Thoracic aorta (tissue), 2 donors: ENCODE data around the gene ZNF318. TPM values are rescaled to one million over a fixed set of nuclear protein-coding genes. Genes with fewer than 3 reads are reported as not detected.
"Not testable (repeated sequence)": the region's sequence is repeated elsewhere in the genome, so short reads cannot be mapped to it uniquely, and the experiment has no call there.

ENCODE experiments used
- ATAC-seq: fragments of 150-250 bp; one replicate; pipeline ENCODE4 v1.8.0; 2017; ENCODE audit warnings: low read depth; ENCODE audit not compliant: insufficient number of reproducible peaks, low FRiP score
- DNase-seq: peaks from one replicate; pipeline ENCODE4 v3.0.0-alpha.2; 2020; ENCODE audit warnings: low spot score
- H3K27ac ChIP-seq, 2 donors: fragments of 200-600 bp; sonication (generic); 1 replicate in 1 of 2; 2 replicates in 1 of 2; pipeline ENCODE4 v1.5.1; 2016; ENCODE audit warnings: mild to moderate bottlenecking in 2 of 2, moderate library complexity in 2 of 2
- H3K27me3 ChIP-seq: fragments of 200-600 bp; sonication (generic); replicated peaks from 2 replicates; pipeline ENCODE4 v1.6.0; 2016; ENCODE audit warnings: mild to moderate bottlenecking; ENCODE audit not compliant: insufficient read depth
- H3K36me3 ChIP-seq: fragments of 200-600 bp; sonication (generic); one replicate; pipeline ENCODE4 v1.5.1; 2016
- H3K4me1 ChIP-seq, 2 donors: fragments of 200-600 bp; sonication (generic); 1 replicate in 1 of 2; 2 replicates in 1 of 2; pipeline versions ENCODE4 v1.5.1 to v1.6.0; 2016; ENCODE audit warnings: low read depth in 2 of 2, mild to moderate bottlenecking in 1 of 2; ENCODE audit not compliant: control insufficient read depth in 1 of 2
- H3K4me3 ChIP-seq: fragments of 200-600 bp; sonication (generic); 2 replicates; pipeline ENCODE4 v1.5.1; 2016; ENCODE audit warnings: mild to moderate bottlenecking
- H3K9me3 ChIP-seq: fragments of 200-600 bp; sonication (generic); 2 replicates; pipeline ENCODE4 v1.5.1; 2016
- total RNA-seq, 2 donors: library from RNA; depleted of rRNA; stranded (reverse); fragments of >200 nt; gene quantifications; one replicate each; pipeline versions ENCODE4 v1.1.0 to v1.2.3, GENCODE V29; 2016
- TF ChIP-seq, protein P1 (sequence below): fragments of 200-600 bp; sonication (generic); IDR thresholded peaks from one replicate; pipeline ENCODE4 v1.5.1; 2019; ENCODE audit warnings: antibody characterized with exemption

Gene ZNF318
- total RNA-seq, 2 donors from 2014 or later = 13.0 to 24.1 TPM

DNA sequence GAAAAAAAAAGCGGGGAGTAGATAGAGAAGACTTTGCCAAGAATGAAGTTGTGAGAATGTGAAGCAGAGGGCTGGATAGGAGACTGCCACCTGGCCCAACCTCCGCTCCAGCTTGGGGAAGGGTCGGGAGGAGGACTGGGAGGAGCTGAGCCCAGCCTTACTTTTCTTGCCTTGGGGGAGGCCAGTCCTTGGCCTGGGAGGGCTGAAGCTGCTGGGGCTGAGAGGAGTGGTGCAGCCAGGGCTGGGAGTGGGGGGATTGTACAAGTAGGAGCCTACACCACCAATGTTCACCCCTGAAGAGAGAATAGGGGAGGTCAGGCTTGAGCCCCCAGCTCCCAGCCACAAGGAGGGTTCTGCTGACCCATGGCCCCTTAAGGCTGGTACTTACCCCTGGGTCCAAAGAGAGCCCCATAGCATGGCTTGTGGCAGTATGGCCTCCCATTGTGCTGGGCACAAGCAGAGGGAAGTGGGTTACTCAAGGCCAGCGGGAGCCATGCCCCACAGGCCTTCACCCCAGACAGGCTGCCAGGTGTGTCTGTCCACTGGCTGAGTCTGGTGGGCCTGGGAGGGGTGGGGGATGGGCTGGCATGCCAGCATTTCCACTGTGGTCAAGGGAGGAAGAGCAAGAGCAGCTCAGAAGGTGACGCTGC is 61.9 kb downstream of the ZNF318 start:
- no peaks in the 10 kb centered on the region for H3K9me3 ChIP-seq
- H3K4me3 ChIP-seq = no peak overlapping the region
- H3K27ac ChIP-seq = no peak overlapping the region
- no peaks in the 10 kb centered on the region for H3K27me3 ChIP-seq
- TF ChIP-seq, protein P1, sequence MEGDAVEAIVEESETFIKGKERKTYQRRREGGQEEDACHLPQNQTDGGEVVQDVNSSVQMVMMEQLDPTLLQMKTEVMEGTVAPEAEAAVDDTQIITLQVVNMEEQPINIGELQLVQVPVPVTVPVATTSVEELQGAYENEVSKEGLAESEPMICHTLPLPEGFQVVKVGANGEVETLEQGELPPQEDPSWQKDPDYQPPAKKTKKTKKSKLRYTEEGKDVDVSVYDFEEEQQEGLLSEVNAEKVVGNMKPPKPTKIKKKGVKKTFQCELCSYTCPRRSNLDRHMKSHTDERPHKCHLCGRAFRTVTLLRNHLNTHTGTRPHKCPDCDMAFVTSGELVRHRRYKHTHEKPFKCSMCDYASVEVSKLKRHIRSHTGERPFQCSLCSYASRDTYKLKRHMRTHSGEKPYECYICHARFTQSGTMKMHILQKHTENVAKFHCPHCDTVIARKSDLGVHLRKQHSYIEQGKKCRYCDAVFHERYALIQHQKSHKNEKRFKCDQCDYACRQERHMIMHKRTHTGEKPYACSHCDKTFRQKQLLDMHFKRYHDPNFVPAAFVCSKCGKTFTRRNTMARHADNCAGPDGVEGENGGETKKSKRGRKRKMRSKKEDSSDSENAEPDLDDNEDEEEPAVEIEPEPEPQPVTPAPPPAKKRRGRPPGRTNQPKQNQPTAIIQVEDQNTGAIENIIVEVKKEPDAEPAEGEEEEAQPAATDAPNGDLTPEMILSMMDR = no peak
- no peak for DNase-seq
- ATAC-seq = no peak
- no peaks in the 10 kb centered on the region for H3K36me3 ChIP-seq
- peaks cover 0 to 11% of the 10 kb centered on the region in 2 donors for H3K4me1 ChIP-seq

DNA sequence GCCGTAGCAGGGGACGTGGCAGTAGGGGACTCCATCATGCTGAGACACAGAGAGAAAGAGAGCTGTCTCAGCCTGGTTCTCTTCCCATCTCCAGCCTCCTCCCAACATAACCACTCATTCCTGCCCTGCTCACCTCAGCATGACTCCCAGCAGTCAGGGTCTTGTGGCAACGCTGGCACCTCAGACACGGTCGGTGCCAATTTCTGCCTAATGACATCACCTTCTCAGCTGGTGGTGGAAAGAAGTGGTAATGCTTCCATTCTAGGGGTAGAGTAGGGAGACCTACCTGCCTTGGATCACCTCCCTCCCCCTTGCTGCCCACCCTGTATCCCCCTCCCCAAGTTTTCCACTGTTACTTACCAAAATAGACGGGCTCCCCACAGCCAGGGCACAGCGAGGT is 63.4 kb downstream of the ZNF318 start:
- no peaks in the 10 kb centered on the region for H3K27me3 ChIP-seq
- H3K27ac ChIP-seq = no peak overlapping the region
- DNase-seq (no peak), ATAC-seq (no peak)
- no peaks in the 10 kb centered on the region for H3K9me3 ChIP-seq
- no peaks in the 10 kb centered on the region for H3K36me3 ChIP-seq
- H3K4me3 ChIP-seq = no peak overlapping the region
- TF ChIP-seq, protein P1 = no peak
- H3K4me1 ChIP-seq = peaks cover 0 to 11% of the 10 kb centered on the region in 2 donors

DNA sequence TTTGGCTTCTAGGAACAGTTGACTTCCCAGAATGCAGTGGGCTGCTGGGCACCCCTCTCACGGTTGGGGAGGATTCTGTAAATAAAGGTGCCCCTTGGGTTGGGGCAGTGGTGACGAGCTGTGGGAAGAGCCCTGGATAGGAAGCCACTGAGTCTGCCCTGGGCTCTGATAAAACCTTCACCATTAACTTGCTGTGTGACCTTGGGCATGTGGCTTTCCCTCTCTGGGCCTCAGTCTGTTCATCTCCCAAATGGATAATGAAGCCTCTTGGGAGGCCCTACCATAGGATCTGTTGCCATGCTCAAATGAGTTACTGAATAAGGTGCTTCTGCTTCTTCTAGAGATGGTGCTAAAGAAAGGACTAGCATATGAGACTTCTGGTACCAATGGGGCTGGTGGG is 64.6 kb downstream of the ZNF318 start:
- Histone ChIP-seq H3K9me3 (no peaks in the 10 kb centered on the region), H3K27me3 (no peaks in the 10 kb centered on the region), H3K27ac (no peak overlapping the region), H3K4me3 (no peak overlapping the region), H3K36me3 (no peaks in the 10 kb centered on the region), H3K4me1 (peaks cover 0 to 11% of the 10 kb centered on the region in 2 donors)
- TF ChIP-seq, protein P1 = no peak
- no peak for DNase-seq
- ATAC-seq = no peak

DNA sequence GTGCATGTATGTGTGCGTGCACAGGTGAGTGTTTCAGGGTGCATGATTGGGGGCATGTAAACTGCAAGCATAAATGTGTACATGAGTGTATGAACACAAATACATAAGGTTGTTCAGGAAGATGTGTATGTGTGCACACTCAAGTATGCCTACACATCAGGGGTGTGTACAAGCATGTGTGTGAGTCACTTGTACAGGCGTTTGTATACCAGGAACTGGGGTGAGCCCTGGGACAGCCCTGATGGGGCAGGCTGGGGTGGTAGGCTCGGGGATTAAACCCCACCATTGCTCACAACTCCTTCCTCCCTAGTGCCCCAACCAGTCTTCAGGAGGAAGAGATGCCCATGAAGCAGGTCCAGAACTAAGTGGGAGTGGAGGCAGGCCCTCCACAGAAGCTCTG is 65.1 kb downstream of the ZNF318 start:
- H3K4me1 ChIP-seq = peaks cover 0 to 11% of the 10 kb centered on the region in 2 donors
- no peak overlapping the region for H3K4me3 ChIP-seq
- H3K27ac ChIP-seq = no peak overlapping the region
- no peaks in the 10 kb centered on the region for H3K27me3 ChIP-seq
- ATAC-seq = no peak
- DNase-seq = no peak
- H3K36me3 ChIP-seq = no peaks in the 10 kb centered on the region
- no peaks in the 10 kb centered on the region for H3K9me3 ChIP-seq
- TF ChIP-seq, protein P1 = no peak

DNA sequence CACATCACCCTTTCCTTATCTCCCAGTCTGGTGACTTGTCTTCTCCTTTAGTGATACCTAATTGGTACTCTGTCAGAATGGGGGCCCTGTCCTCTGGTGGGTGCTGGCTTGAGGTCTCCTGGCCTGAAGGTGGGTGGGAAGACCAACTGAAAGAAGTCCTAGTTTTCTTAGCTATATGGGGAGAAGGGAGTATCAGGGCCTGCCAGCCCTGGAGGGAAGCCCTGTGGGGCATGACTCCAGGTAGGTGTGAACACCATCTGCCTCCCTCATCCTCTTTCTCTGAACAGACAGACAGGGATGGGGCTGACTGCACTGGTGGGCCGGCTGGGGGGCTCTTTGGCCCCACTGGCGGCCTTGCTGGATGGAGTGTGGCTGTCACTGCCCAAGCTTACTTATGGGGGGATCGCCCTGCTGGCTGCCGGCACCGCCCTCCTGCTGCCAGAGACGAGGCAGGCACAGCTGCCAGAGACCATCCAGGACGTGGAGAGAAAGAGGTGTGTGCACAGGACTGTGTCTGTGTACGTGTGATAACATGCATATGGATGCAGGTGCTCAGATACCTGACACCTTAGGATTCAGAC is 65.6 kb downstream of the ZNF318 start:
- no peak for ATAC-seq
- no peak for DNase-seq

DNA sequence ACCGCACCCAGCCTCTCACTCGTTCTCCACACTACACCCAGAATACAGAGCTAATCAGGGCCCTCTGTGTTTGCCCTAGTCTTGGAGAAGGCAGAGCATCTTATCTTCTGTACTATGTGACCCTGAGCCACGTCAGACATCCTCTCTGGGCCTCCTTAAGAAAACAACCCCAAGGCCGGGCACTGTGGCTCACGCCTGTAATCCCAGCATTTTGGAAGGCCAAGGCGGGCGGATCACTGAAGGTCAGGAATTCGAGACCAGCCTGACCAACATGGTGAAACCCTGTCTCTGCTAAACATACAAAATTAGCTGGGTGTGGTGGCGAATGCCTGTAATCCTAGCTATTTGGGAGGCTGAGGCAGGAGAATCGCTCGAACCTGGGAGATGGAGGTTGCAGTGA is 66.4 kb downstream of the ZNF318 start:
- not testable (repeated sequence) for DNase-seq, H3K27me3 ChIP-seq, ATAC-seq

More for the DNA sequence above, 65.6 kb downstream of the ZNF318 start:
- H3K36me3 ChIP-seq = no peaks in the 10 kb centered on the region
- peaks cover 0 to 8% of the 10 kb centered on the region in 2 donors for H3K4me1 ChIP-seq
- TF ChIP-seq, protein P1 = no peak
- H3K27ac ChIP-seq = no peak overlapping the region
- no peaks in the 10 kb centered on the region for H3K27me3 ChIP-seq
- H3K9me3 ChIP-seq = no peaks in the 10 kb centered on the region
- H3K4me3 ChIP-seq = no peak overlapping the region

More for the DNA sequence above, 66.4 kb downstream of the ZNF318 start:
- H3K36me3 ChIP-seq, H3K27ac ChIP-seq, H3K4me3 ChIP-seq, H3K9me3 ChIP-seq, H3K4me1 ChIP-seq: not testable (repeated sequence)
